GM12878 (cell line): ENCODE data around the gene DYDC2.

ENCODE experiments used
- BHLHE40 ChIP-seq, 2 experiments: fragments of 450-650 bp in 1 of 2; IDR thresholded peaks; 2 replicates each; pipeline ENCODE4 v1.6.1; 2011 to 2017; ENCODE audit warnings: low read depth in 2 of 2, borderline replicate concordance in 1 of 2, improper control_type of control experiment in 1 of 2, low read length in 1 of 2, mild to moderate bottlenecking in 1 of 2
- CBX3 ChIP-seq: fragments of 200-600 bp; sonication (generic); IDR thresholded peaks from 2 replicates; pipeline ENCODE4 v1.6.1; 2016; ENCODE audit warnings: low read depth, borderline replicate concordance
- CTCF ChIP-seq, 3 experiments: IDR thresholded peaks in 2 of 3; conservative IDR thresholded peaks in 1 of 3; 2 replicates each; pipeline ENCODE4 v1.5.1; 2011; ENCODE audit warnings: low read depth in 3 of 3, low read length in 3 of 3, mild to moderate bottlenecking in 3 of 3, control low read depth in 2 of 3, moderate library complexity in 2 of 3, inconsistent platforms in 1 of 3, mixed read lengths in 1 of 3; ENCODE audit not compliant: control insufficient read depth in 2 of 3, insufficient read depth in 1 of 3; ENCODE audit errors: extremely low read depth in 1 of 3
- EZH2 ChIP-seq: IDR thresholded peaks from 2 replicates; pipeline ENCODE4 v1.6.1; 2012; ENCODE audit warnings: low read depth, mild to moderate bottlenecking, control low read depth, inconsistent platforms, low read length, borderline replicate concordance; ENCODE audit not compliant: control insufficient read depth
- LARP7 ChIP-seq: fragments of 450-650 bp; IDR thresholded peaks from 2 replicates; pipeline ENCODE4 v1.6.1; 2017; ENCODE audit warnings: mild to moderate bottlenecking
- PAX5 ChIP-seq: IDR thresholded peaks from 2 replicates; pipeline ENCODE4 v1.6.1; 2011; ENCODE audit warnings: low read depth, low read length, borderline replicate concordance
- PBX3 ChIP-seq: IDR thresholded peaks from 2 replicates; pipeline ENCODE4 v1.6.1; 2011; ENCODE audit warnings: mild to moderate bottlenecking, low read depth, low read length, moderate library complexity; ENCODE audit not compliant: insufficient replicate concordance
- POLR2AphosphoS5 ChIP-seq: IDR thresholded peaks from 2 replicates; pipeline ENCODE4 v1.6.1; 2011; ENCODE audit warnings: mild to moderate bottlenecking, low read length, inconsistent platforms
- RCOR1 ChIP-seq: conservative IDR thresholded peaks from 2 replicates; pipeline ENCODE4 v1.6.1; 2012; ENCODE audit warnings: low read depth, low read length, improper control_type of control experiment
- RFX5 ChIP-seq: IDR thresholded peaks from 2 replicates; pipeline ENCODE4 v1.6.1; 2011; ENCODE audit warnings: low read depth, low read length, improper control_type of control experiment
- SIN3A ChIP-seq: IDR thresholded peaks from 2 replicates; pipeline ENCODE4 v1.6.1; 2012; ENCODE audit warnings: low read depth, low read length, improper control_type of control experiment
- USF2 ChIP-seq: IDR thresholded peaks from 2 replicates; pipeline ENCODE4 v1.6.1; 2011; ENCODE audit warnings: low read depth, low read length, improper control_type of control experiment, borderline replicate concordance
- YY1 ChIP-seq: IDR thresholded peaks from 2 replicates; pipeline ENCODE4 v1.6.1; 2011; ENCODE audit warnings: low read depth, mild to moderate bottlenecking, low read length

GRCh38 chr10:80405626-80406025 lies 49.0 kb downstream of the DYDC2 start:
- TF ChIP-seq SIN3A (no peak), RFX5 (no peak), CTCF (IDR thresholded peaks at IDR 0.05 in 2 of 3, conservative IDR thresholded peaks at IDR 0.05 in 1 of 3; ENCODE audit: control insufficient read depth in 2 of 3, extremely low read depth in 1 of 3, insufficient read depth in 1 of 3, low read depth in 3 of 3, low read length in 3 of 3) (no peak), EZH2 (no peak), BHLHE40 (IDR thresholded peaks at IDR 0.05; ENCODE audit: borderline replicate concordance in 1 of 2, low read depth in 2 of 2, low read length in 1 of 2) (no peak), LARP7 (no peak), CBX3 (no peak), POLR2AphosphoS5 (no peak), PAX5 (no peak), PBX3 (no peak), RCOR1 (no peak), USF2 (no peak), YY1 (no peak)
